ENCODE data around the gene SPEG. TPM values are rescaled to one million over a fixed set of nuclear protein-coding genes. Genes with fewer than 3 reads are reported as not detected.

The SPEG gene
- total RNA-seq, 2 donors from 2014 or later = 23.1 to 29.8 TPM

DNA sequence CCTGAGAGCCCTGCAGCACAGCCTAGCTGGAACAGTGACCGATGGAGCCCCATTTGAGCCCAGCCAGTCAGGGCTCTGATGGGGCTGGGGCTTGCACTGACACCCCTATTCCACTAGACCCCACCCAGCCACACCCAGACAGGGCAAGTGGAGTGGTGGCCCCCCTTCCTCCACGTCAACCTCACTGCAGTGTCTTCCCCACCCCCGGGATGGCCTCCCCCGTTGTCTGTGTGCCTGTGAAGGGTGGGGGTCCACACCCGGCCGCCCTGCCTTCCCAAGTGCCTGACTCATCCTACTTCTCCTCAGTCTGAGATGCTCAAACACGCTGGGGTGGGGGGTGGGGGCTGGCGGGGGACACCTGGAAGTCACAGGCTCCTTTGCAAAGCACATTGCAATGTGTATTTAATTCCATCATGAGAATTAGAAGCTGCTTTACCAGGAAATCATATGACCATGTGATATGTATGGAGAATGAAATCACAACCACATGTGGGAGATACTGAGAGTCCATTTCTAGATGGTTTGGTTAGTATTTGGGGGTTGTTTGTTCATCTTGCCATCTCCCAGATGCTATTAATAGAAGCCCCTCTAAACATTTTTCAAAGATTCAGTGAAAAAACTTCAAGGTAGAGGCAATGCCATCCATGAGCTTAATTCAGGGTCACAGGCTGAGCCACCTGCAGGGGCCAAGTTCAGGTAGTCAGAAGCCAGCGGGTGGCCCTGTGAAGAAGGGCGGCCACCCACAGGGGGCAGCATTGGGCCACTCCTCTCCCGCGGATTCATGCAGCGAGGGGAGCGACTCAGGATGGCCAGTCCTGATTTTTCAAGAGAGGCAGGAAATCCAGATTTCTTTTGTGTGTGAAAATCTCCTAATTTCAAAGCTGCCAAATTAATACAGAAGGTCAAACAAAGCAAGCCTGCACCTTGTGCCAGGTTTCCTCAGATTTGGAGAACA lies 41.3 kb downstream of the SPEG start:
- Histone ChIP-seq H3K4me3 (ENCODE audit: low read length) (no peak overlapping the region), H3K9ac (ENCODE audit: extremely low read depth, low read length, poor library complexity, severe bottlenecking) (no peak overlapping the region), H3K27ac (ENCODE audit: low read depth, low read length) (no peak overlapping the region), H3K9me3 (ENCODE audit: control insufficient read depth, low read length) (no peaks in the 10 kb centered on the region), H3K27me3 (ENCODE audit: control insufficient read depth, insufficient read depth, low read length, poor library complexity, severe bottlenecking) (no peaks in the 10 kb centered on the region), H3K4me1 (ENCODE audit: control insufficient read depth, insufficient read depth, low read length) (no peaks in the 10 kb centered on the region), H3K36me3 (ENCODE audit: control insufficient read depth, insufficient read depth, low read length) (no peaks in the 10 kb centered on the region)
- H3K4me3 Mint-ChIP-seq = peak overlapping the region; percentile 57
- H3K27ac Mint-ChIP-seq = peak overlapping the region; percentile 77
- no peaks in the 10 kb centered on the region for H3K9me3 Mint-ChIP-seq
- peak; percentile 96 for DNase-seq
- no peaks in the 10 kb centered on the region for H3K36me3 Mint-ChIP-seq (ENCODE audit: low read depth)
- H3K27me3 Mint-ChIP-seq (ENCODE audit: insufficient read depth) = peaks cover 16% of the 10 kb centered on the region
- TF ChIP-seq, protein P1, sequence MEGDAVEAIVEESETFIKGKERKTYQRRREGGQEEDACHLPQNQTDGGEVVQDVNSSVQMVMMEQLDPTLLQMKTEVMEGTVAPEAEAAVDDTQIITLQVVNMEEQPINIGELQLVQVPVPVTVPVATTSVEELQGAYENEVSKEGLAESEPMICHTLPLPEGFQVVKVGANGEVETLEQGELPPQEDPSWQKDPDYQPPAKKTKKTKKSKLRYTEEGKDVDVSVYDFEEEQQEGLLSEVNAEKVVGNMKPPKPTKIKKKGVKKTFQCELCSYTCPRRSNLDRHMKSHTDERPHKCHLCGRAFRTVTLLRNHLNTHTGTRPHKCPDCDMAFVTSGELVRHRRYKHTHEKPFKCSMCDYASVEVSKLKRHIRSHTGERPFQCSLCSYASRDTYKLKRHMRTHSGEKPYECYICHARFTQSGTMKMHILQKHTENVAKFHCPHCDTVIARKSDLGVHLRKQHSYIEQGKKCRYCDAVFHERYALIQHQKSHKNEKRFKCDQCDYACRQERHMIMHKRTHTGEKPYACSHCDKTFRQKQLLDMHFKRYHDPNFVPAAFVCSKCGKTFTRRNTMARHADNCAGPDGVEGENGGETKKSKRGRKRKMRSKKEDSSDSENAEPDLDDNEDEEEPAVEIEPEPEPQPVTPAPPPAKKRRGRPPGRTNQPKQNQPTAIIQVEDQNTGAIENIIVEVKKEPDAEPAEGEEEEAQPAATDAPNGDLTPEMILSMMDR (conservative IDR thresholded peaks at IDR 0.05) = peak; percentile 94
- peaks cover 11% of the 10 kb centered on the region for H3K4me1 Mint-ChIP-seq
- WGBS, 2 experiments (ENCODE audit: insufficient coverage in 1 of 2, insufficient read length in 1 of 2) = 0 to 30% methylated on average over 5 to 14 of the region's 14 CpGs

DNA sequence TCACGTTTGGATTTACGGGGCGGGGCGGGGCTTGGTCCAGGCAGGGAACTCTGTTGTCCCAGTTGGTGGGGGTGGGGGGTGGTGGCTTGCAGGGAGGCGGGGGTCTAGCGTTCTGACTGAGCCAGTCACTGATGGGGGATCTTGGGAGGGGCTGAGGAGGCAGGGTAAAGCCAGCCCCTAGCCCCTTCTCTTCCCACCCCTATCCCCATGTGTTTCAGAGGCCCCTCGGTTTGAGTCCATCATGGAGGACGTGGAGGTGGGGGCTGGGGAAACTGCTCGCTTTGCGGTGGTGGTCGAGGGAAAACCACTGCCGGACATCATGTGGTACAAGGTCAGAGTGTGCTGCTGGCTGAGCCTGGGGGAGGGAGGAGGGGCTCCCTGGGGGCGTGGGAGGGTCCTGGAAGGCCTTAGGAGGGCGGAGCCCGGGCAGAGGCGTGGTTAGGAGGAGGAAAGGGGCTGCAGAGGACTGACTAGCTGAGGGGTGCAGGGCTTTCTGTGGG lies 42.1 kb downstream of the SPEG start:
- H3K4me3 Mint-ChIP-seq = peak overlapping the region; percentile 57
- H3K4me3 ChIP-seq (ENCODE audit: low read length) = no peak overlapping the region
- no peaks in the 10 kb centered on the region for H3K36me3 ChIP-seq (ENCODE audit: control insufficient read depth, insufficient read depth, low read length)
- TF ChIP-seq, protein P1 (conservative IDR thresholded peaks at IDR 0.05) = no peak
- no peaks in the 10 kb centered on the region for H3K9me3 ChIP-seq (ENCODE audit: control insufficient read depth, low read length)
- no peaks in the 10 kb centered on the region for H3K4me1 ChIP-seq (ENCODE audit: control insufficient read depth, insufficient read depth, low read length)
- H3K27ac ChIP-seq (ENCODE audit: low read depth, low read length) = no peak overlapping the region
- no peaks in the 10 kb centered on the region for H3K27me3 ChIP-seq (ENCODE audit: control insufficient read depth, insufficient read depth, low read length, poor library complexity, severe bottlenecking)
- H3K4me1 Mint-ChIP-seq = peaks cover 11% of the 10 kb centered on the region
- no peaks in the 10 kb centered on the region for H3K36me3 Mint-ChIP-seq (ENCODE audit: low read depth)
- peak overlapping the region; percentile 77 for H3K27ac Mint-ChIP-seq
- DNase-seq = peak; percentile 96
- 9 to 27% methylated on average over 4 to 14 of the region's 16 CpGs for WGBS, 2 experiments (ENCODE audit: insufficient coverage in 1 of 2, insufficient read length in 1 of 2)
- H3K9me3 Mint-ChIP-seq = no peaks in the 10 kb centered on the region
- H3K9ac ChIP-seq (ENCODE audit: extremely low read depth, low read length, poor library complexity, severe bottlenecking) = no peak overlapping the region
- H3K27me3 Mint-ChIP-seq (ENCODE audit: insufficient read depth) = peaks cover 23% of the 10 kb centered on the region

GRCh38 chr2:219477179-219477578 lies 42.5 kb downstream of the SPEG start:
- H3K4me3 ChIP-seq (ENCODE audit: low read length) = no peak overlapping the region
- no peak for DNase-seq
- H3K36me3 ChIP-seq (ENCODE audit: control insufficient read depth, insufficient read depth, low read length) = no peaks in the 10 kb centered on the region
- Mint-ChIP-seq H3K36me3 (ENCODE audit: low read depth) (no peaks in the 10 kb centered on the region), H3K4me1 (peaks cover 11% of the 10 kb centered on the region), H3K4me3 (peak overlapping the region; percentile 57), H3K27me3 (ENCODE audit: insufficient read depth) (peaks cover 28% of the 10 kb centered on the region), H3K27ac (no peak overlapping the region), H3K9me3 (no peaks in the 10 kb centered on the region)
- peaks cover 4% of the 10 kb centered on the region for H3K27me3 ChIP-seq (ENCODE audit: control insufficient read depth, insufficient read depth, low read length, poor library complexity, severe bottlenecking)
- TF ChIP-seq, protein P1 (conservative IDR thresholded peaks at IDR 0.05) = no peak
- no peak overlapping the region for H3K27ac ChIP-seq (ENCODE audit: low read depth, low read length)
- no peak overlapping the region for H3K9ac ChIP-seq (ENCODE audit: extremely low read depth, low read length, poor library complexity, severe bottlenecking)
- no peaks in the 10 kb centered on the region for H3K9me3 ChIP-seq (ENCODE audit: control insufficient read depth, low read length)
- WGBS, 2 experiments (ENCODE audit: insufficient coverage in 1 of 2, insufficient read length in 1 of 2) = 78 to 80% methylated on average over 13 of the region's 13 CpGs
- no peaks in the 10 kb centered on the region for H3K4me1 ChIP-seq (ENCODE audit: control insufficient read depth, insufficient read depth, low read length)
